HG02970 (cell line): Measurements from ENCODE around the gene ITGB1BP1.
A peak's percentile ranks its signal among the peaks of the same experiment; 100 is the strongest.

Experiments
- ATAC-seq: cut with Tn5 transposase; IDR thresholded peaks from one replicate; pipeline ENCODE4 v1.9.1; 2021; ENCODE audit warnings: mild to moderate bottlenecking, moderate library complexity, moderate number of reproducible peaks; ENCODE audit not compliant: unreplicated experiment, low FRiP score

The ITGB1BP1 gene

DNA sequence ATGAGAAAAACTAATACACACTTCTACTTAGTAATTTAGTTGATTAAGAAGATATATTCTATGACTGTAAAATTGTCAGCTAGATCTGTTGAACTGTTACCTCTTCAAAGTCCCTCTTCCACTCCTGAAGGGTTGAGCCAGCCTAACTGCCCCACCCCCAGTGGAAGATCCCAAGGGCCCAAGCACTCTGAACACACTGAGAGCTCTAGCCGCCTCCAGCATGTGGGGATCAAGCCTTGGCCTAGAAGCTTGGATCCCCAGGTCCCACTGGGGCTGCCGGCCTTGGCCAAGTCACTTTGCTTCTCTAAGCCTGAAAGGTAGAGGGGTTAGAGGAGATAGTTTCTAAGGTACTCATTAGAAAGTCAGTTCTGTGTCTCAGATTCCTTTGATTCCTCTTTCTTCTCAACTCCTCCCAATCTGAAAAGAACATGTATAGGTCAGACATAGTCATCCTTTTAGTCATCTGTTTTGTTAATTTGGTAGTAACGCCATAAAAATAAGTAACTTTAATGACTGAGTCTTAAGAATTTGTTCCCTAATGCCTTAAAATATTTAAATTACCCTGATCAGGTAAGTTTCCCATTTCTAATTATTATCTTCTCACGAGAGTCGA is 5.7 kb upstream of the ITGB1BP1 start:
- ATAC-seq = no peak

DNA sequence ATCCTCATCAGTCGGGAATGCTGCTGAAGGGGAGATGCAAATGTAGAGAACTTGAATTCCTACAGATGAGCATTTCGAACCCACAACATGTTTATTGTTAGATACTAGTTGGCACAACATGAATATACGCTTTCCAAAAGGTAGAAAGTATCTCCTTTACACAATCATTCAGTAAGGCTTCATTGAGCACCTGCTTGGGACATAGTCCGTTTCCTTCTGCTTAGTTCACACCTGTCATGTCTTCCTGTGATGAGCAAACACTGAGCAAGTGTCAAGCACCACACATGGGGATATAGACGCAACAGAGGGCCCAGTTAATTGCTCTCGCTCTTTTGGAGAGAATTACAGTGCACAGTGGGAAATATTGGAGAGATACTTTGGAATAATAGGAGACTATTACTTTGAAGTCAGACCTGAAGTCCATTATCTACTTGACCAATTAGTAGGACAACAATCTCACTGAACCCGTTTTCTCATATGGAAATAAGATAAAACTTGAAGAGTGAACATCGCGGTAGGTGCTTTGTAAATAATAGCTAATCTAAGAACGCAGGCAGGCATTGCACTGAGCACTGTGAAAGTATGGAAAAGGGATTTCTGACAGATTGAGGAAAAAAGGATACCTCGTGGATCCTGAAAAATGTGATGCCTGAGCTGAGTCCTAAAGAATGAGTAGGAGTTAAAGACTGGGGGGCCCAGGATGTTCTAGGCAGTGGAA is 1.3 kb upstream of the ITGB1BP1 start:
- no peak for ATAC-seq

DNA sequence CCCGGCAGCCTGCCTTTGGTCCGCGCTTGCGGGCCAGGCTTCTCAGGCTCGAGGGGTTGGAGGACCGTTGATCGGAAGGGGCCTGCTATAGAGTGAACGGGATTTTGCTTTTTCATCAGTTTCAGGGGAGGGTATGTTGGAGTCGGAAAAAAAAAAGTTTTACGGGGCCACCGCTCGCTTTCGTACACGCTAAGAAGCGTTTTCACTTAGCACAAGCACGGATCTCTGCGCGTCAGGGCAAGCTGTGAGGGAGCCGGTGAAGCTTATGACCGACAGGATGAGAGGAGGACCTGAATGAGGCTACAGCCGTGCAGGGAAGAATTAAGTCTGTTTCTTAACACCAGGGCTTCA is 569 bp upstream of the ITGB1BP1 start:
- ATAC-seq = no peak

DNA sequence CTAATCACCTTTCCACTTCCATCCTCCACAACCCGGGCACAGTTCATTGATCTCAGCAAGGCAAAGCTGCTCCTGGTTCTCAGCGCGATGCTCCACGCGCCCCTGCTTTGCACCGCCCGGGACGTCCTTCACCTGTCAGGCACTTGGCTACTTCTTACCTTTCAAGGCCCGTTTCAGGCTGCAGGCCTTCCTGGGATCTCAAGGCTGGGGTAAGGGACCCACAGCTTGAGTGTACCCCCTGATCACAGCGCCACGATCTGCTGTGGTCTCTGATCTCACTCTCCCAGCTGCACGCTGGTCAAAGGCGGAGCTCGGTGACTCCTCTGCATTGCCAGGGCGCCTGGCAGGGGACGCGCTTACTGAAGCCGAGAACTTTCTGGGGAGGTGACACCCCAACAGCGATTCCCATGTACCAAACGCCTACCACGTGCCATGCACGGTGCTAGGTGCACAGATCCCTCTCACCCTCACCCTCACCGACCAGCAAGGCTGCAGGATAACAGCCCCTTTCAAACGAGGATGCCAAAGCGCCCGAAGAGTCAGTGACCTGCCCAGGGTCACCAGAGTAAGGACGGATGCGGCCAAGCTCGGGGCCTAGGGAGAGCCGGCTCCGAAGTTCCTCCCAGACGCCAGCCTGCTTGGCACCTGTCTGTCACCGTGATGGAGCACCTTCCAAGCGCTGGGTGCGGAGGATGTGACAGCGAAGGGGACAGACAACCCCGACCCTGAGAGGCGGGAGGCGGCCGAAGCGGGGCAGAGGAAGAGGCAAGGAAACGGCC is 818 bp downstream of the ITGB1BP1 start:
- peak; percentile 1 for ATAC-seq

DNA sequence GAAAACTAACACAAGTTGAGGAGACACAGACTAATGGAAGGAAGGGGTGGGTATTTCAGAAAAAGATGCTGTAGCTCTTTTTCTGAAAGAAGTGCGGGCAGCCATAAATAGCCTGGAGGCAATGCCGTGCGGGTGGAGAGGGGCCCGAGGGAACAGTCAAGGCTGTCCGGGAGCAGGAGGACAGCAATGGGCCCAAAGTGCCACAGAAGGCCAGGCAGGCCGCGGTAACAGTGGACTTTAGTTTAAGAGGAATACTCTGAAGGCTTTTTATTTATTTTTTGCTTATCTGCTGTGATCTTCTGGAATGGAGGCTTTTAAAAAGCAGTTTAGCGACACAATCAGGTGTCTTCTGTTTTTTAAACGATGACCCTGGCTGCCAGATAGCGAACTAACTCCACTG is 2.8 kb downstream of the ITGB1BP1 start:
- ATAC-seq = no peak

DNA sequence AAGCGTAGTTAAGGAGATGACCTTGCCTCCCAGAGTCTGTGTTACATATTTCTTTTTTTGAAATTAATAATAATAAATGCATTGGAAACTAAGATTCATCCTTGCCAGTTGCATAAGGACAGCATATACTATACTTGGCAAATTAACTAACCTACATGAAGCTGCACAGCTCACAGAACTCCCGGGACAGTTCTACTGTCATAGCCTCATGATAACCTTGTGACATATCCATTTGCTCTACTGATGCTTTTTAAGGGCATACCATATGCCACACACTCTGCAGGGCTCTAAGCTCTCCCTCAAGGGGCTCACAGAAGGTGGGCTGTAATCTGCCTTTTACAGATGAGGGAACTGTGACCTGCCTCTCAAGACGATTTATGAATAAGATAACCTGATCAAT is 3.8 kb downstream of the ITGB1BP1 start:
- ATAC-seq = no peak

DNA sequence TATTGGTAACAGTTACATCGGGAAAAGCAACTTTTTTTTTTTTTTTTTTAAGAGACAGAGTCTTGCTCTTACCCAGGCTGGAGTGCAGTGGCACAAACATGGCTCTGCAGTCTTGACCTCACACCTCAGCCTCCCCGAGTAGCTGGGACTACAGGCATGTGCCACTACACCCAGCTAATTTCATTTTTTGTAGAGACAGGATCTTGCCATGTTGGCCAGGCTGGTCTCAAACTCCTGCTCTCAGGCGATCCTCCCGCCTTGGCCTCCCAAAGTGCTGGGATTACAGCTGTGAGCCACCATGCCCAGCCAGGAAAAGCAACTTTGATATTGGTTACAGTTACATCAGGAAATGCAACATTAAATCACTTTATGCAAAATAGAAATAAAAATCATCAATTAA is 4.6 kb downstream of the ITGB1BP1 start:
- no peak for ATAC-seq

DNA sequence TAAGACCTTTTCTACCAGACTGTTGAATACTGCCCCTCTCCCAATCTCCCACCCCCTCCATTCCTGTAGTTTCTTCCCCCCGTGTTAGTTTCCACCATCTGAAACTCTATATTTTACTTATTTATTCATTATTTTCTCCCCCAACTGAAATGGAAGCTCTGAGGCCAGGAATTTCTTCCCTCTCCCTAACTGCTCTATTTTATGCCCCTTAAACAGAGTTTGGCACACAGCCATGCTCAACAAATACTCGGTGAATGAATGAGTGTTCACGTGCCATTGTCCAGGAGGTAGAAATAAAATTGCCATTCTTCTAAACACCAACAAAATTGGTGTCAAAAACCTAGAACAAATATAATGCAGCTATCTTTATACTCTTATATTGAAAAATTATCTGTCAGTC is 5.6 kb downstream of the ITGB1BP1 start:
- ATAC-seq = no peak

DNA sequence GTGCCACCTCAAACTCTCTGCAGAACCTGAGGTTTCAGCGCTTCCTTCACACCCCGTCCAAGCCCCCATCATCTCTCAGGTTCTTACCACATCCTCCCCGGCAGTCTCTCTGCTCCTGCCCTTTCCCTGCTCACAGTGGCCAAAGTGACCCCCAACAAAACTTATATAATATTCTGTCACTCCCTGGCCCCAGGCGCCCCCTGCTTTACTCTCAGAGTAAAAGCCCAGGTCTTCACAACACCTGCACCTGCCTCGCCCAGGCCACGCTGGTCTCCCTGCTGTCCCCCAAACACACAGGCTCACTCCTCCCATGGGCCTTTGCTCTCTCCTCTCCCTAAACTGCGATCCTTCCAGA is 6.4 kb downstream of the ITGB1BP1 start:
- no peak for ATAC-seq

DNA sequence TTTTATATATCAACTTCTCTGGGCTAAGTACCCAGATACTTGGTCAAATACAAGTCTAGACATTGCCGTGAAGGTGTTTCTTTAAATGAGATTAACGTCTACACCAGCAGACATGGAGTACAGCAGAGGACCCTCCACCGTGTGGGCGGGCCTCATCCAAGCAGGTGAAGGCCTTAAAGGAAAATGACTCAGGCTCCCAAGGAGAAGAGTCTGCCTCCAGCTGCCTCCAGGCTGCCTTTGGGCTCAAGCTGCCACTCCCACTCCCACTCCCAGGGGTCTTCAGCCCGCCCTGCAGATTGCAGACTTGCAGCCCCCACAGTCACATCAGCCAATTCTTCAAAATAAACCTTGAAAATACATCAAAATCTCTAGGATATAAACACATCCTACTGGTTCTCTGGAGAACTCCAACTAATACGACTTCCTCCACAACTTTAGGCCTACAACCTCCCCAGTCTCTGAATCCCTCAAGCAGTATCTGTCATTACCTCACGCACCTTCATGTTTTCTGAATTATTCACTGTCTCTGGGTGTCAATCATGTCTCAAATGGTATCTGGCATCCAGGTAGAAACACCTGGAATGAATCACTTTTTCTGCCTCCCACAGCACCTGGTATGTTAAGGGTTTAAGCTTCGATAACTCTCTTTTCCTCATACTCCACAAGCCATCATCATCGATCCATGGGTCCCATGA is 6.9 kb downstream of the ITGB1BP1 start:
- ATAC-seq = no peak

DNA sequence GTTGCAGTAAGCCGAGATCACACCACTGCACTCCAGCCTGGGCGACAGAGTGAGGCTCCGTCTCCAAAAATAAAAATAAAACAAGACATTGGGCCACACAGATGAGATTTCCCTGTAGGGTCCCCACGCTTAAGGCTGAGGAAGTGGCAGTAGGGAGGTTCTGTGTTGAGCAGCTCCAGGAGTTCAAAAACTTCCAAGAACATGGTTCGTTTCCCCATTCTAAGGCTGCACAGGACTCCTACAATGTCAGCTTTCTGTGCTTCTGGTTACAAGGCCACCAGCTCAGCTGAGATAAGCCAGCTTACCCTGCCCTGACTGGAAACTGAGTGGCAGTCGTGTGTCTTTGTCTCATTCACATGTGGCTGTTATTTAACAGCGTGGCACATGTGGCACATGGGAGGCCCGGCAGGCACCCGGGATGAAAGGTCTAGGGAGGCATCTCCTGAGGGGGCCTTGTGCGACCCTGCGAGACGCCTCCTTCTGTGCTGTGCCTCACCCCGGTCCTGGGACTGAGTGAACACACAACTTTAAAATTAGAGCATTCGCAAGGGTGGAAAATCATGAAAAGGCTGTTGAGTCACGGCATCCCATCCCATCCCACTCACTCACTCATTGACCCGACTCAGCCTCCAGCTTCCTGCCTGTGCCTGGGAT is 7.7 kb downstream of the ITGB1BP1 start:
- no peak for ATAC-seq

DNA sequence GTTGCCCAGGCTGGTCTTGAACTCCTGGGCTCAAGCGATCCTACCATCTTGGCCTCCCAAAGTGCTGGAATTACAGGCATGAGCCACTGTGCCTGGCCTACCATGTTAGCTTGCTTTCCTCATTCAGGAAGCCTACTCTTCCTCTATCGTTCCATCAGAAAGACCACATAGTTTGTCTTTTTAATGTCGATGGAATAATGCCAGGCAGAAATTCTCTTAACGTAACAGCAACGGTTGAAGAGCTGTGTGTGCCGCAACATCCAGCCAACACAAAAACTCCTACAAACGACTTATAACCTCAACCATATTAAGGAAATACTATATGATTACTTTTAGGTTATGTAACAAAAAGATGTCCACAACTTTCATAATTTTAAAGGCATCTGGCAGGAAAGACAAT is 10.5 kb downstream of the ITGB1BP1 start:
- no peak for ATAC-seq

DNA sequence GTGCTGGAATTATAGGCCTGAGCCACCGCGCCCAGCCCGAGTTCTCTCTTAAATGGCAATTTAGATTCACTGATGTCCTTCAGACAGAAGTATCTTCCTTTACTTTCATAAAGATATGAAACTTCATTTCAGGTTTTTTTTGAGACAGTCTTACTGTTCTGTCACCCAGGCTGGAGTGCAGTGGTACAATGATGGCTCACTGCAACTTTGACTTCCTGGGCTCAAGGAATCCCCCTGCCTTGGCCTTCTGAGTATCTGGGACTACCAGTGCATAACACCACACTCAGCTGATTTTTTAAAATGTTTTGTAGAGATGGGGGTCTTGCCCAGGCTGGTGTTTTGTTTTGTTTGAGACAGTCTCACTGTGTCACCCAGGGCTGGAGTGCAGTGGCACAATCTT is 13.2 kb downstream of the ITGB1BP1 start:
- no peak for ATAC-seq

DNA sequence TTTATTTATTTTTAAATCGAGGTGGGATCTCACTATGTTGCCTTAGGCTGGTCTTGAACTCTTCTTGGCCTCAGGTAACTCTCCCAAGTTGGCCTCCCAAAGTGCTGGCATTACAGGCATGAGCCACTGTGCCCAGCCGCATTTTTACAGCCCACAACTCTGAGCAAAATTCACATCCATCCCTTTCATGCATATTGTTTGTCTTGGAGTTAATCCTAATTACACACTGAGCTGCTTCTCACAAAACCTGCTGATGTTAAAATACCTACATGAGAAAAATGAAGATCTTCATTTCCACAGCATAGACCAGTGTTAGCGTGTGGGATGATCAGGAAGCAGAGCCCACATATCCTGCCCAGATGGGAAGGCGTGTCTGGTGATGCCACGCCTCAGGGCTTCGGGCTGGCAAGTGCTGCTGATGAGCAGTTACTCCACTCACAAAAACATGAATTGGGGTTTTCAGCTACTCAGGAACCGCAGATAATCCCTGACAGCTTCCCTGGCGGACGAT is 14.6 kb downstream of the ITGB1BP1 start:
- ATAC-seq = no peak

DNA sequence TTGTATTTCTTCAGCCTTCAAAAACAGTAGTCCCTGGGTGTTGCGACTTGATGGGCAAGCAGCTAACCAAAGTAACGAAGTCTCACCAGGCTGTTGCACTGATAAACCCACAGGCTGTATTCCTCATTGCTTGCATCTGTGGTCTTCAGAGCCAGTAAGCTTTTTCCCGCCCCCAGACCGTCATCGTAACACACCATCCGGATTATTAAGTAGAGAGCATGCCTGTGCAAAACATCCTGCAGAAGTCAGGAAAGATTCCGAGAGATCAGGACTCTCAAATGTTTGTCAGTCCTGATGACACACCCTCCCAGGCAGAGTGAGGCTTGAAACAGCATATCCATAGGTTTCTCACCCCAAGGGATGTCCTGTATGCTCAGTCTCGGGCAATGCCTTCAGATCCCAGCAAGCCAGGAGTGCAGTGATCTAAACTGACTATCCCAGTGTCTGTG is 15.9 kb downstream of the ITGB1BP1 start:
- ATAC-seq = no peak

DNA sequence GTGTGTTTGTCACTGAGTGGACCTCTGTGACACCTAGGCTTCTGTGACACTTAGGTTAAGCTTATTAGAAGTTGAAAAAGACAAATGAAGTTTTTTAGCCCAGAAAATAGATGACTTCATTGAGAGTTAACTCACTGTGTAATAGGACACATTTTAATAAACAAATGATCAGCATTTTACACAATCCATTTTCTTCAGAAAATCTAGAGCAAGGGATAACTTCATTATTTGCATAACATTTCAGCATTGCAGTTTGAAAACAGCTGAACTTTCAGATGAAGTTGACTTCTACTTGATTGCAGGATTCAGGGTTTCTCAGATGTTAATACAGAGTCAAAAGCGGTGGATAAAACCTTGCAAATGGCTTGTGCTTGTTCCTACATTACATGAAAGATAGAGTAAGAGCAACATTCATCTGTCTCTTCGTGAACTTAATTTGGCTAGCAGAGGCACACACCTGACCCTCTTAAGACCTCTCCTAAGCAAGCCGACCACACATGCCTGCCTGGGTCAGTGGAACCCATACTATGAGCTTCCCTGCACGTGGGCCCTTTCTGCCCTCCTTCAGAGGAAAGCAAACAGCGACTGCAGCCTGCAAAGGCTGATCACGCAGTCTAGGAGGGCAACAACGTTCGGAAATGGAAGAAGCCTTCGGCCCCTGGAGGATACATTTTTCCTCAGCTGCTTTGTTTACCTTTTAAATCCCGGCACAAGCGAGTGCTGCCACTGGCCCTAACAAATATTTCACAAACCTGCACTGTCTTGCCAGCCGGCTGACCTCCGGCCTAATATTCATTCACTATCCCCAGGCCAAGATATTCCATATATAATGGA is 16.6 kb downstream of the ITGB1BP1 start:
- no peak for ATAC-seq

DNA sequence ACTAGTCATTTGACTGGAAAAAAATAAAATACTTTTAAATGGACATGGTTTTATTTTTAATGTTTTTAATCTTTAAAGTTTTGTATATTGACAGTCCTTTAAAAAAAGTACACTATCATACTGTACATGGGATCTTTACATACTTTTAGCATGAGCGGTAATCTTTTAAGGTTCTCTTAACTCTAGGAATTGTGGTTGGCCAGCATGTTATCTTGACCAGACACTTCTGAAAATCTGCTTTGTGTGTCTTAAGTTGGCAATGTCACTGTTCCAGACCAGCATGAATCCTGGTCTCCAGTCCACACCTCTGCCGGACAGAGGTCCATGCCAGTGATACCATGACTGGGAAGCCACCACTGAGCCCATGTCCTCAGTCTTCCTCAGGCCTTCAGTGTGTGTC is 17.7 kb downstream of the ITGB1BP1 start:
- ATAC-seq = no peak

DNA sequence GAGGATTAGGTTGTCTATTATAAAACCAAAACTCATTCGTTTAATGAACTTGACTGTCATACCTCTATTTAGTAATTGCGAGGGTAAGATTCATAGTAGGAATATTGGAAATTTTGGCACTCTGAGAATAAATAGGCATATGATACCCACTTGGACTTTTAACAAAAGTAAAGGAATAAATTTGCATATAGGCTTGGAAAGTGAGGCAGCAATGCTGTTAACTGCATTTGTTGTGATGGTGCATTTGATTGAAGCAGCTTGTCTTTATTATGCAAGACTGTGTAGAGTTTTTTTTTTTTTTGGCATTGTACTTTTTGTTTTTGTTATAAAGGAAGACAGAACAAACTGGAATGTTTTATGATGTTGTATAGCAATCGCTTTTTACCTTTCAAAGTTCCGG is 18.9 kb downstream of the ITGB1BP1 start:
- ATAC-seq = no peak

DNA sequence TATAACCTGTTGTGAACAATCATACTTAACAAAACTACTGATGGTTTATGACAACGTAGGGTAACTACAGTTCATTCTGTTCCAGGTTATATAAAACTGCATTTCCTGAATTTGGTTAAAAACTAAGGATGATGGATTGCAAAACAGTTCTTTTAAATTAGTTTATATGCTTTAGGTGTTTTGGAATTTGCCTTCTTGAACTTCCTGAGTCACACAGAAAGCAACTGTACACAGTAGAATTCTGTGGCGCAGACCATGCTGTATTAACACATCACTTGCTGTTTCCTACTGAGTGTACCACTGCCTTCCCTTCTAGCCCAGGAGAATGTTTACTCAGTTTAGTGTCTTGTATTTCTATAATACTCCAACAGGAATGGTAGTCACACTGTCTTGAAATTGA is 19.4 kb downstream of the ITGB1BP1 start:
- ATAC-seq = no peak
